Endothelial cell of umbilical vein (primary cell): ENCODE results near the gene WIPF3. TPM values are rescaled to one million over a fixed set of nuclear protein-coding genes. Genes with fewer than 3 reads are reported as not detected.

Source experiments
- BruUV-seq: library from RNA; stranded (reverse); fragments of 400-500 nt; replicated peaks from 2 replicates; lab custom pipeline; 2021; lab: Mats Ljungman, UMichigan
- CTCF ChIA-PET: fragments of 300-600, 350-600 bp; sonication (Branson Sonifier 250); formaldehyde crosslinking; loops from one replicate; lab custom pipeline; 2021; ENCODE audit warnings: antibody characterized with exemption, inconsistent platforms; lab: Charles Lee
- POLR2A ChIA-PET: fragments of 300-600, 350-600 bp; sonication (Branson Sonifier 250); formaldehyde crosslinking; loops from one replicate; lab custom pipeline; 2021; ENCODE audit warnings: antibody characterized with exemption, inconsistent platforms; lab: Charles Lee
- DNase-seq: peaks from one replicate; pipeline ENCODE4 v3.0.0-alpha.2; 2011; ENCODE audit warnings: low read depth, low spot score
- FAIRE-seq: peaks from 2 replicates; lab custom pipeline; 2011; peaks lifted over from hg19 to GRCh38; lab: Jason Lieb, UNC
- H2AFZ ChIP-seq: 2 replicates; pipeline ENCODE4 v1.6.0; 2012; ENCODE audit warnings: low read depth, low read length, control low read depth, inconsistent platforms
- H3K27ac ChIP-seq: 2 replicates; pipeline ENCODE4 v1.5.1; 2011; ENCODE audit warnings: low read depth, mild to moderate bottlenecking, control low read depth, low read length, moderate library complexity; ENCODE audit not compliant: insufficient read depth
- H3K27me3 ChIP-seq, 2 experiments: 2 replicates each; pipeline versions ENCODE4 v1.6.0 to v1.6.1; 2011; ENCODE audit warnings: low read length in 2 of 2, mixed read lengths in 1 of 2; ENCODE audit not compliant: control insufficient read depth in 2 of 2, insufficient read depth in 2 of 2
- H3K36me3 ChIP-seq, 2 experiments: 2 replicates in 1 of 2; 3 replicates in 1 of 2; pipeline ENCODE4 v1.5.1; 2011; ENCODE audit warnings: low read length in 2 of 2, mild to moderate bottlenecking in 1 of 2, moderate library complexity in 1 of 2; ENCODE audit not compliant: control insufficient read depth in 2 of 2, insufficient read depth in 2 of 2; ENCODE audit errors: extremely low read depth in 1 of 2
- H3K4me1 ChIP-seq: 3 replicates; pipeline ENCODE4 v1.5.1; 2011; ENCODE audit warnings: mild to moderate bottlenecking, low read length; ENCODE audit not compliant: control insufficient read depth, insufficient read depth; ENCODE audit errors: extremely low read depth
- H3K4me2 ChIP-seq: 2 replicates; pipeline ENCODE4 v1.6.1; 2011; ENCODE audit warnings: low read length, control low read depth, mixed read lengths; ENCODE audit not compliant: insufficient read depth
- H3K4me3 ChIP-seq, 3 experiments: fragments of 200-600 bp in 1 of 3; sonication (generic), shearing (Covaris generic) in 1 of 3; replicated peaks in 1 of 3; 2 replicates each; pipeline ENCODE4 v1.5.1; 2011 to 2016; ENCODE audit warnings: control low read depth in 3 of 3, low read length in 3 of 3, mild to moderate bottlenecking in 2 of 3, inconsistent platforms in 1 of 3, low read depth in 1 of 3, moderate library complexity in 1 of 3; ENCODE audit not compliant: insufficient read depth in 1 of 3
- H3K79me2 ChIP-seq: 2 replicates; pipeline ENCODE4 v1.6.0; 2012; ENCODE audit warnings: low read length, inconsistent platforms; ENCODE audit not compliant: control insufficient read depth, insufficient read depth
- H3K9ac ChIP-seq: replicated peaks from 2 replicates; pipeline ENCODE3; 2011; ENCODE audit warnings: low read length, control low read depth; ENCODE audit not compliant: insufficient read depth; ENCODE audit errors: extremely low read depth
- H3K9me1 ChIP-seq: replicated peaks from 3 replicates; pipeline ENCODE4 v1.6.0; 2011; ENCODE audit warnings: mild to moderate bottlenecking, low read length; ENCODE audit not compliant: control insufficient read depth, insufficient read depth; ENCODE audit errors: extremely low read depth
- H3K9me3 ChIP-seq: replicated peaks from 2 replicates; pipeline ENCODE4 v1.5.1; 2012; ENCODE audit warnings: low read length, inconsistent platforms; ENCODE audit not compliant: control insufficient read depth, insufficient read depth
- H4K20me1 ChIP-seq: replicated peaks from 2 replicates; pipeline ENCODE3; 2011; ENCODE audit warnings: mild to moderate bottlenecking, low read length; ENCODE audit not compliant: control insufficient read depth, insufficient read depth; ENCODE audit errors: extremely low read depth
- EZH2 ChIP-seq: IDR thresholded peaks from 2 replicates; pipeline ENCODE4 v1.6.1; 2012; ENCODE audit warnings: borderline replicate concordance, low read depth, mild to moderate bottlenecking, moderate library complexity, low read length, inconsistent platforms; ENCODE audit not compliant: severe bottlenecking
- FOS ChIP-seq: IDR thresholded peaks from 2 replicates; pipeline ENCODE4 v1.6.1; 2011; ENCODE audit warnings: mild to moderate bottlenecking, low read length, moderate library complexity, borderline replicate concordance; ENCODE audit not compliant: insufficient read depth
- GATA2 ChIP-seq: IDR thresholded peaks from 2 replicates; pipeline ENCODE4 v1.7.0; 2011; ENCODE audit warnings: low read depth, mild to moderate bottlenecking, moderate library complexity, mixed read lengths, low read length; ENCODE audit not compliant: insufficient read length, insufficient read depth
- JUN ChIP-seq: IDR thresholded peaks from 2 replicates; pipeline ENCODE4 v1.6.1; 2011; ENCODE audit warnings: borderline replicate concordance, low read depth; ENCODE audit not compliant: insufficient read length, insufficient read depth
- MYC ChIP-seq: IDR thresholded peaks from one replicate; pipeline ENCODE4 v1.6.1; 2011; ENCODE audit warnings: mild to moderate bottlenecking, low read depth, low read length
- POLR2A ChIP-seq: IDR thresholded peaks from 2 replicates; pipeline ENCODE4 v1.6.1; 2012; ENCODE audit warnings: low read depth, mild to moderate bottlenecking, control low read depth, low read length
- POLR2AphosphoS5 ChIP-seq: IDR thresholded peaks from 2 replicates; pipeline ENCODE4 v1.6.1; 2012; ENCODE audit warnings: low read depth, mild to moderate bottlenecking, control low read depth, low read length, moderate library complexity; ENCODE audit not compliant: insufficient read depth
- dilution Hi-C: fragments of 300-500 bp; cut with MboI; formaldehyde crosslinking; loops from one replicate; pipeline ENCODE4 v1.15.0; 2019; ENCODE audit warnings: low sequenced_read_pairs; ENCODE audit not compliant: extremely low pct_ligation_motif_present
- intact Hi-C: fragments of 100-400 bp; cut with micrococcal nuclease; formaldehyde crosslinking; loops from one replicate; pipeline ENCODE4 v1.10.0; 2022
- polyA plus RNA-seq, 4 experiments: library from polyadenylated mRNA; depleted of rRNA in 3 of 4; stranded (reverse) in 3 of 4; unstranded in 1 of 4; fragments of >200 nt; gene quantifications; 2 replicates each; pipeline versions ENCODE4 v1.2.1 to v1.2.3, GENCODE V29; 2011 to 2012; ENCODE audit warnings: missing spikeins in 1 of 4
- total RNA-seq: library from RNA; stranded (reverse); gene quantifications from 2 replicates; pipeline ENCODE4 v1.2.3, GENCODE V29; 2021
- TF ChIP-seq, protein P1 (sequence below), 2 donors: IDR thresholded peaks; 1 replicate in 1 of 2; 2 replicates in 1 of 2; pipeline ENCODE4 v1.5.1; 2011; ENCODE audit warnings: low read length in 2 of 2, mild to moderate bottlenecking in 2 of 2, moderate library complexity in 2 of 2, control low read depth in 1 of 2, inconsistent platforms in 1 of 2, low read depth in 1 of 2; ENCODE audit not compliant: insufficient read depth in 1 of 2; ENCODE audit errors: extremely low read depth in 1 of 2
- TF ChIP-seq, protein P2 (sequence below): IDR thresholded peaks from 2 replicates; pipeline ENCODE4 v1.6.1; 2011; ENCODE audit not compliant: insufficient read depth, insufficient read length

WIPF3 gene
- total and polyA plus RNA-seq, 2 donors (not counting 3 experiments of a cell fraction or from before 2014, with no cell fraction given), result 0.01 to 0.35 TPM

DNA sequence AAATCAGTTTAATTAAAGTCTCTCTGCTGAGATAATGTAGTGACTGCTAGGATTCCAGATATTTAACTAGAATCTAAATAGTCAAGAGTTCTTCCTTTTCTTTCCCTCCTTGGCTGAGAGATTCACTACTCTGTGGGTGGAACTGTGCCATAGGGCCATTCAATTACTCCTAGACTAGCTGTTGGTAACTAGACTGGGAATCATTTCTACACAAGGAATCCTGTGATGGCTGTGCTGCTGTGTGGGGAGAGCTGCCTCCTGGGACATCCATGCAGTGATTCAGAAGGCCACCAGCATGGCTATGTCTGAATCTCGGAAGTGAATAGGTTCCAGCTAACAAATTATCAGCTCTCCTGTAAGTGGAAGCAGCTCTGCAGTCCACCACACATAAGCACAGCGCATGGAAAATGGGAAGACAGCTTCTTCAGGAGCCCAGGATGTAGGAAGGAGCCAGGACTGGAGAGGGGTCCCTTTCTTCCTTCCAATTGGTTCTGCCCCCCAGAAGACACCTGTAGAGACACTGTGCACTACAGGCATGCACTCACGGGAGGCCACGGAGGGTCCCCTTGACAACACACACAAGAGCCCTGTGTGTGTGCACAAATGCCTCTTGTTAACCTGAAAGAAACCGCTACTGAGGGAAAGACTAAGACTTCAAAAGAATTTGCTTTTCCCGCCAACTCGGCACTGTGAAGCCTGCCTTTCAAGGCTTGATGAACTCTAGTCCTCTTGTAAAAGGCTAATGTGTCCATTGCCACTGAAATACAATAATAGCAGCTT lies 116.8 kb downstream of the WIPF3 start:
- H3K9ac ChIP-seq, result no peak overlapping the region
- no peak overlapping the region for H3K4me3 ChIP-seq

More for the DNA sequence above, 116.8 kb downstream of the WIPF3 start:
- TF ChIP-seq, protein P1, sequence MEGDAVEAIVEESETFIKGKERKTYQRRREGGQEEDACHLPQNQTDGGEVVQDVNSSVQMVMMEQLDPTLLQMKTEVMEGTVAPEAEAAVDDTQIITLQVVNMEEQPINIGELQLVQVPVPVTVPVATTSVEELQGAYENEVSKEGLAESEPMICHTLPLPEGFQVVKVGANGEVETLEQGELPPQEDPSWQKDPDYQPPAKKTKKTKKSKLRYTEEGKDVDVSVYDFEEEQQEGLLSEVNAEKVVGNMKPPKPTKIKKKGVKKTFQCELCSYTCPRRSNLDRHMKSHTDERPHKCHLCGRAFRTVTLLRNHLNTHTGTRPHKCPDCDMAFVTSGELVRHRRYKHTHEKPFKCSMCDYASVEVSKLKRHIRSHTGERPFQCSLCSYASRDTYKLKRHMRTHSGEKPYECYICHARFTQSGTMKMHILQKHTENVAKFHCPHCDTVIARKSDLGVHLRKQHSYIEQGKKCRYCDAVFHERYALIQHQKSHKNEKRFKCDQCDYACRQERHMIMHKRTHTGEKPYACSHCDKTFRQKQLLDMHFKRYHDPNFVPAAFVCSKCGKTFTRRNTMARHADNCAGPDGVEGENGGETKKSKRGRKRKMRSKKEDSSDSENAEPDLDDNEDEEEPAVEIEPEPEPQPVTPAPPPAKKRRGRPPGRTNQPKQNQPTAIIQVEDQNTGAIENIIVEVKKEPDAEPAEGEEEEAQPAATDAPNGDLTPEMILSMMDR (IDR thresholded peaks at IDR 0.05; ENCODE audit: extremely low read depth in 1 of 2, insufficient read depth in 1 of 2, low read depth in 1 of 2, low read length in 2 of 2), result no peak
- TF ChIP-seq POLR2AphosphoS5 (no peak), GATA2 (no peak), FOS (no peak), POLR2A (no peak), MYC (no peak), JUN (no peak), EZH2 (no peak)
- TF ChIP-seq, protein P2, sequence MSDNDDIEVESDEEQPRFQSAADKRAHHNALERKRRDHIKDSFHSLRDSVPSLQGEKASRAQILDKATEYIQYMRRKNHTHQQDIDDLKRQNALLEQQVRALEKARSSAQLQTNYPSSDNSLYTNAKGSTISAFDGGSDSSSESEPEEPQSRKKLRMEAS, result no peak
- Histone ChIP-seq H3K4me2 (no peak overlapping the region), H3K36me3 (peaks cover 6 to 35% of the 10 kb centered on the region in 2 experiments), H3K9me1 (no peaks in the 10 kb centered on the region), H3K4me1 (no peaks in the 10 kb centered on the region), H2AFZ (no peak overlapping the region), H3K79me2 (no peaks in the 10 kb centered on the region), H3K27ac (no peak overlapping the region), H4K20me1 (no peaks in the 10 kb centered on the region), H3K9me3 (no peaks in the 10 kb centered on the region), H3K27me3 (no peaks in the 10 kb centered on the region)
- DNase-seq, result no peak
- ChIA-PET POLR2A (no interaction called here), CTCF (interaction anchor here (0.7 to 4.7 kb wide), 8 partner anchors 9 to 287 kb away, joined by 3 to 97 read pairs (median 20); no protein-coding TSS in a partner anchor)
- intact Hi-C loops, result no loop called here
- no TSS peak for BruUV-seq
- dilution Hi-C loops, result no loop called here
- FAIRE-seq, result no peak
